HepG2 (cell line): ENCODE data around the gene WDFY1. TPM values are rescaled to one million over a fixed set of nuclear protein-coding genes. Genes with fewer than 3 reads are reported as not detected.
A peak's percentile ranks its signal among the peaks of the same experiment; 100 is the strongest.

Source experiments
- ATAC-seq: fragments of 200-7000 bp; cut with Tn5 transposase; 3 replicates; pipeline ENCODE4 v1.9.1; 2020; ENCODE audit warnings: mild to moderate bottlenecking, moderate library complexity
- BruUV-seq: library from RNA; stranded (reverse); fragments of 400-500 nt; replicated peaks from 2 replicates; lab custom pipeline; 2021; lab: Mats Ljungman, UMichigan
- CTCF ChIA-PET: fragments of 300-600 bp; formaldehyde crosslinking; extraction: SDS; loops from one replicate; lab custom pipeline; 2021; ENCODE audit warnings: low total read pairs, inconsistent platforms, low intra/inter-chr PET ratio; lab: Yijun Ruan, JAX
- POLR2A ChIA-PET: fragments of 350-600 bp; sonication (Branson Sonifier 250); formaldehyde crosslinking; loops from one replicate; lab custom pipeline; 2020; ENCODE audit warnings: antibody characterized with exemption, inconsistent platforms; lab: Yijun Ruan, JAX
- DNase-seq: peaks from one replicate; pipeline ENCODE4 v3.0.0-alpha.2; 2015; ENCODE audit warnings: low spot score
- FAIRE-seq: peaks from 3 replicates; lab custom pipeline; 2011; peaks lifted over from hg19 to GRCh38; lab: Jason Lieb, UNC
- H2AFZ ChIP-seq: one replicate; pipeline ENCODE4 v1.6.1; 2011; ENCODE audit warnings: low read length, inconsistent platforms
- H3K27ac ChIP-seq: fragments of 300-600 bp; 3 replicates; pipeline ENCODE4 v1.8.0; 2011; ENCODE audit warnings: mixed run types, mild to moderate bottlenecking, mixed read lengths, low read length, inconsistent platforms; ENCODE audit not compliant: insufficient read depth; ENCODE audit errors: extremely low read length
- H3K27me3 ChIP-seq, 2 experiments: fragments of 200-600 bp in 1 of 2; 2 replicates in 1 of 2; 3 replicates in 1 of 2; pipeline versions ENCODE4 v1.6.0 to v1.8.0; 2011; ENCODE audit warnings: low read length in 2 of 2, mild to moderate bottlenecking in 2 of 2, moderate library complexity in 2 of 2, inconsistent platforms in 1 of 2; ENCODE audit not compliant: insufficient read depth in 2 of 2, control insufficient read depth in 1 of 2
- H3K36me3 ChIP-seq, 2 experiments: fragments of 200-600 bp in 1 of 2; replicated peaks in 1 of 2; 2 replicates in 1 of 2; 3 replicates in 1 of 2; pipeline versions ENCODE4 v1.5.1 to v1.8.0; 2011; ENCODE audit warnings: low read length in 2 of 2, inconsistent platforms in 1 of 2; ENCODE audit not compliant: insufficient read depth in 2 of 2, control insufficient read depth in 1 of 2
- H3K4me1 ChIP-seq: 2 replicates; pipeline ENCODE4 v1.5.1; 2012; ENCODE audit warnings: low read length, inconsistent platforms; ENCODE audit not compliant: insufficient read depth
- H3K4me2 ChIP-seq: 2 replicates; pipeline ENCODE4 v1.6.0; 2011; ENCODE audit warnings: low read depth, low read length, inconsistent platforms
- H3K4me3 ChIP-seq, 3 experiments: fragments of 200-600 bp in 1 of 3; sonication (generic), shearing (Covaris generic) in 1 of 3; replicated peaks in 1 of 3; 2 replicates each; pipeline ENCODE4 v1.5.1; 2011 to 2016; ENCODE audit warnings: low read length in 3 of 3, inconsistent platforms in 2 of 3, low read depth in 2 of 3, mild to moderate bottlenecking in 2 of 3, control low read depth in 1 of 3, mixed read lengths in 1 of 3; ENCODE audit not compliant: insufficient read depth in 1 of 3
- H3K79me2 ChIP-seq: one replicate; pipeline ENCODE4 v1.6.1; 2011; ENCODE audit warnings: low read length, inconsistent platforms; ENCODE audit not compliant: insufficient read depth
- H3K9ac ChIP-seq: 2 replicates; pipeline ENCODE4 v1.6.0; 2011; ENCODE audit warnings: mild to moderate bottlenecking, low read depth, low read length, inconsistent platforms; ENCODE audit not compliant: insufficient read depth
- H3K9me3 ChIP-seq: 2 replicates; pipeline ENCODE4 v1.5.1; 2012; ENCODE audit warnings: mild to moderate bottlenecking, low read length
- H4K20me1 ChIP-seq: 2 replicates; pipeline ENCODE4 v1.6.0; 2011; ENCODE audit warnings: inconsistent platforms, mild to moderate bottlenecking, low read length, moderate library complexity; ENCODE audit not compliant: insufficient read depth
- CENPT ChIP-seq: sonication (generic); formaldehyde crosslinking; IDR thresholded peaks from 2 replicates; pipeline ENCODE4 v1.8.0; 2022; ENCODE audit warnings: low read depth, mild to moderate bottlenecking, moderate library complexity, missing genetic modification reagents
- ELF4 ChIP-seq: sonication (generic); formaldehyde crosslinking; IDR thresholded peaks from 2 replicates; pipeline ENCODE4 v1.5.0; 2020; ENCODE audit warnings: missing genetic modification reagents, mild to moderate bottlenecking, moderate library complexity, borderline replicate concordance
- FOXA3 ChIP-seq: IDR thresholded peaks from 2 replicates; pipeline ENCODE4 v1.6.1; 2016; ENCODE audit warnings: missing genetic modification reagents, missing compliant biosample characterization
- HMGA1 ChIP-seq: sonication (generic); formaldehyde crosslinking; conservative IDR thresholded peaks from 2 replicates; pipeline ENCODE4 v1.4.0; 2020; ENCODE audit warnings: missing genetic modification reagents
- NR2F6 ChIP-seq, 2 experiments: IDR thresholded peaks; 2 replicates each; pipeline ENCODE4 v1.6.1; 2016; ENCODE audit warnings: antibody characterized with exemption in 1 of 2, mild to moderate bottlenecking in 1 of 2
- PCBP1 ChIP-seq: fragments of 200-400 bp; formaldehyde crosslinking; IDR thresholded peaks from 2 replicates; pipeline ENCODE4 v1.6.1; 2017; ENCODE audit warnings: mild to moderate bottlenecking, low read depth, low read length, borderline replicate concordance
- REPIN1 ChIP-seq: sonication (generic); formaldehyde crosslinking; IDR thresholded peaks from 2 replicates; pipeline ENCODE4 v1.8.0; 2022; ENCODE audit warnings: missing genetic modification reagents, low read depth, mild to moderate bottlenecking, borderline replicate concordance
- ZFP36L1 ChIP-seq: sonication (generic); formaldehyde crosslinking; IDR thresholded peaks from 2 replicates; pipeline ENCODE4 v1.8.0; 2022; ENCODE audit warnings: mild to moderate bottlenecking, missing genetic modification reagents, moderate library complexity
- ZNF333 ChIP-seq: sonication (generic); formaldehyde crosslinking; IDR thresholded peaks from 2 replicates; pipeline ENCODE4 v1.4.0; 2020; ENCODE audit warnings: mild to moderate bottlenecking, missing genetic modification reagents, borderline replicate concordance
- ZNF382 ChIP-seq: sonication (generic); formaldehyde crosslinking; IDR thresholded peaks from 2 replicates; pipeline ENCODE4 v1.5.0; 2020; ENCODE audit warnings: missing genetic modification reagents, mild to moderate bottlenecking, borderline replicate concordance
- ZNF577 ChIP-seq: sonication (generic); formaldehyde crosslinking; IDR thresholded peaks from 2 replicates; pipeline ENCODE4 v1.4.0; 2020; ENCODE audit warnings: mild to moderate bottlenecking, low read depth, missing genetic modification reagents, borderline replicate concordance
- ZNF720 ChIP-seq: sonication (generic); formaldehyde crosslinking; IDR thresholded peaks from 2 replicates; pipeline ENCODE4 v1.4.0; 2020; ENCODE audit warnings: missing genetic modification reagents
- ZNF766 ChIP-seq: sonication (generic); formaldehyde crosslinking; IDR thresholded peaks from 2 replicates; pipeline ENCODE4 v1.5.0; 2020; ENCODE audit warnings: missing genetic modification reagents, borderline replicate concordance
- ZNF781 ChIP-seq: sonication (generic); formaldehyde crosslinking; IDR thresholded peaks from 2 replicates; pipeline ENCODE4 v1.5.1; 2020; ENCODE audit warnings: borderline replicate concordance, mild to moderate bottlenecking, missing genetic modification reagents; ENCODE audit errors: not compliant biosample characterization
- WGBS: methylation state at CpG from one replicate; pipeline ENCODE4 v1.1.6; 2017; ENCODE audit warnings: low lambda C conversion rate; 5-methylcytosine and 5-hydroxymethylcytosine counted together
- in situ Hi-C: cut with HindIII; loops from 2 replicates; pipeline ENCODE4 v1.10.0; 2017; ENCODE audit warnings: low pct_unique_long_range_greater_than_20kb; ENCODE audit not compliant: extremely low pct_ligation_motif_present
- intact Hi-C: fragments of 100-400 bp; cut with micrococcal nuclease; formaldehyde crosslinking; loops from one replicate; pipeline ENCODE4 v1.10.0; 2022; ENCODE audit not compliant: unreplicated experiment
- polyA plus RNA-seq, 8 experiments: library from polyadenylated mRNA; depleted of rRNA in 3 of 8; stranded (reverse) in 7 of 8; unstranded in 1 of 8; fragments of >200 nt; fragmentation: Illumina TruSeq in 4 of 8; extraction: Trizol in 4 of 8; gene quantifications; 2 replicates each; pipeline versions ENCODE4 v1.2.1 to v1.2.3, GENCODE V29; 2011 to 2016; ENCODE audit warnings: low read depth in 4 of 8, missing spikeins in 1 of 8, mixed read lengths in 1 of 8; ENCODE audit not compliant: insufficient read depth in 1 of 8
- total RNA-seq, 5 experiments: library from RNA; depleted of rRNA; stranded (reverse); fragments of >200 nt; fragmentation: Illumina TruSeq; extraction: Trizol; gene quantifications; 2 replicates each; pipeline ENCODE4 v1.2.3, GENCODE V29; 2016; ENCODE audit warnings: low read depth in 1 of 5
- TF ChIP-seq, protein P1 (sequence below): sonication (generic); formaldehyde crosslinking; IDR thresholded peaks from 2 replicates; pipeline ENCODE4 v1.5.1; 2020; ENCODE audit warnings: mild to moderate bottlenecking, moderate library complexity, missing genetic modification reagents
- TF ChIP-seq, protein P2 (sequence below): sonication (generic); formaldehyde crosslinking; IDR thresholded peaks from 2 replicates; pipeline ENCODE4 v1.8.1; 2023; ENCODE audit warnings: missing genetic modification reagents, inconsistent platforms, borderline replicate concordance
- TF ChIP-seq, protein P3 (sequence below): sonication (generic); formaldehyde crosslinking; IDR thresholded peaks from 2 replicates; pipeline ENCODE4 v1.4.0; 2020; ENCODE audit warnings: mild to moderate bottlenecking, low read depth, missing genetic modification reagents
- TF ChIP-seq, protein P4 (sequence below): sonication (generic); formaldehyde crosslinking; IDR thresholded peaks from 2 replicates; pipeline ENCODE4 v1.8.1; 2023; ENCODE audit warnings: mild to moderate bottlenecking, missing genetic modification reagents, borderline replicate concordance
- TF ChIP-seq, protein P5 (sequence below): IDR thresholded peaks from 2 replicates; pipeline ENCODE4 v1.6.1; 2016; ENCODE audit warnings: missing genetic modification reagents, missing compliant biosample characterization

The WDFY1 gene
- total and polyA plus RNA-seq, 2 of the 13 experiments (the other 11 are each of a cell fraction or from before 2014, with no cell fraction given), result 77.0 to 78.4 TPM

DNA sequence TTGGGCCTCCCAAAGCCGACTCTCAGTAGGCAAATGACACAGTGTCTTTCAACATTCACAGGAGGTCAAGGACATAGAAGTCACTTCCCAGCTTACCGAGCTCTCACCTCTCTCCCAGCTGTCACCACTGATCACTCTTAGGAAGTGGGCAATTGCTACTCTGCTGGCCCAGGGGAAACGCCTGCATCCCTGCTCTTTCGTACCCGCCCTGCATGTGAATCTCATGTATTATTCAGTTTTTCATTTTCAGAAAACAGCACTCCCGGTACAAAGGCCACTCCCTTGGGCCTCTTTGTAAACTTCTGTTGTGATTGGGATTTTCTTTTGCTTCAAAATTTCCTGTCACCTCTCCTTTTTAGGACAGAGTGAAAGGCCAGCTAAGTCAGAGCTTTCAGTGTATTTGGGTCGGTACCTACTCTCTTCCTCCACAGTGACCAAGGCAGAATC, 27.5 kb upstream of the WDFY1 start:
- CTCF ChIA-PET, result interaction anchor here (1.0 to 4.6 kb wide), 2 partner anchors 21 to 311 kb away, joined by 3 to 120 read pairs; no protein-coding TSS in a partner anchor
- no TSS peak for BruUV-seq
- no peak for TF ChIP-seq REPIN1 (CRISPR knock-in tag)
- TF ChIP-seq FOXA3 (CRISPR knock-in tag), result peak; percentile 39
- TF ChIP-seq, protein P1, sequence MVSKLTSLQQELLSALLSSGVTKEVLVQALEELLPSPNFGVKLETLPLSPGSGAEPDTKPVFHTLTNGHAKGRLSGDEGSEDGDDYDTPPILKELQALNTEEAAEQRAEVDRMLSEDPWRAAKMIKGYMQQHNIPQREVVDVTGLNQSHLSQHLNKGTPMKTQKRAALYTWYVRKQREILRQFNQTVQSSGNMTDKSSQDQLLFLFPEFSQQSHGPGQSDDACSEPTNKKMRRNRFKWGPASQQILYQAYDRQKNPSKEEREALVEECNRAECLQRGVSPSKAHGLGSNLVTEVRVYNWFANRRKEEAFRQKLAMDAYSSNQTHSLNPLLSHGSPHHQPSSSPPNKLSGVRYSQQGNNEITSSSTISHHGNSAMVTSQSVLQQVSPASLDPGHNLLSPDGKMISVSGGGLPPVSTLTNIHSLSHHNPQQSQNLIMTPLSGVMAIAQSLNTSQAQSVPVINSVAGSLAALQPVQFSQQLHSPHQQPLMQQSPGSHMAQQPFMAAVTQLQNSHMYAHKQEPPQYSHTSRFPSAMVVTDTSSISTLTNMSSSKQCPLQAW (CRISPR knock-in tag), result peak; percentile 60; the same call in 1 of the 2 replicates
- TF ChIP-seq ZNF382 (CRISPR knock-in tag), result no peak
- TF ChIP-seq ZNF766 (CRISPR knock-in tag), result no peak
- TF ChIP-seq, protein P2, sequence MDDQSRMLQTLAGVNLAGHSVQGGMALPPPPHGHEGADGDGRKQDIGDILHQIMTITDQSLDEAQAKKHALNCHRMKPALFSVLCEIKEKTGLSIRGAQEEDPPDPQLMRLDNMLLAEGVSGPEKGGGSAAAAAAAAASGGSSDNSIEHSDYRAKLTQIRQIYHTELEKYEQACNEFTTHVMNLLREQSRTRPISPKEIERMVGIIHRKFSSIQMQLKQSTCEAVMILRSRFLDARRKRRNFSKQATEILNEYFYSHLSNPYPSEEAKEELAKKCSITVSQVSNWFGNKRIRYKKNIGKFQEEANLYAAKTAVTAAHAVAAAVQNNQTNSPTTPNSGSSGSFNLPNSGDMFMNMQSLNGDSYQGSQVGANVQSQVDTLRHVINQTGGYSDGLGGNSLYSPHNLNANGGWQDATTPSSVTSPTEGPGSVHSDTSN (CRISPR knock-in tag), result no peak
- TF ChIP-seq ZNF577, result no peak
- TF ChIP-seq ZNF333 (CRISPR knock-in tag), result no peak
- no peak for TF ChIP-seq ZNF720 (CRISPR knock-in tag)
- TF ChIP-seq, protein P3, sequence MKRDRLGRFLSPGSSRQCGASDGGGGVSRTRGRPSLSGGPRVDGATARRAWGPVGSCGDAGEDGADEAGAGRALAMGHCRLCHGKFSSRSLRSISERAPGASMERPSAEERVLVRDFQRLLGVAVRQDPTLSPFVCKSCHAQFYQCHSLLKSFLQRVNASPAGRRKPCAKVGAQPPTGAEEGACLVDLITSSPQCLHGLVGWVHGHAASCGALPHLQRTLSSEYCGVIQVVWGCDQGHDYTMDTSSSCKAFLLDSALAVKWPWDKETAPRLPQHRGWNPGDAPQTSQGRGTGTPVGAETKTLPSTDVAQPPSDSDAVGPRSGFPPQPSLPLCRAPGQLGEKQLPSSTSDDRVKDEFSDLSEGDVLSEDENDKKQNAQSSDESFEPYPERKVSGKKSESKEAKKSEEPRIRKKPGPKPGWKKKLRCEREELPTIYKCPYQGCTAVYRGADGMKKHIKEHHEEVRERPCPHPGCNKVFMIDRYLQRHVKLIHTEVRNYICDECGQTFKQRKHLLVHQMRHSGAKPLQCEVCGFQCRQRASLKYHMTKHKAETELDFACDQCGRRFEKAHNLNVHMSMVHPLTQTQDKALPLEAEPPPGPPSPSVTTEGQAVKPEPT, result no peak
- TF ChIP-seq, protein P4, sequence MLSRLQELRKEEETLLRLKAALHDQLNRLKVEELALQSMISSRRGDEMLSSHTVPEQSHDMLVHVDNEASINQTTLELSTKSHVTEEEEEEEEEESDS (CRISPR knock-in tag), result no peak
- TF ChIP-seq HMGA1 (CRISPR knock-in tag), result no peak
- no peak for TF ChIP-seq PCBP1
- TF ChIP-seq ZFP36L1, result 0 out of 2 replicates have a peak, but pooled peaks have one; percentile 38
- TF ChIP-seq NR2F6 (IDR thresholded peaks at IDR 0.05), result peak; percentile 88
- peak; percentile 97 for TF ChIP-seq NR2F6 (CRISPR knock-in tag; IDR thresholded peaks at IDR 0.05)
- TF ChIP-seq CENPT, result no peak
- TF ChIP-seq ELF4 (CRISPR knock-in tag), result no peak
- TF ChIP-seq, protein P5, sequence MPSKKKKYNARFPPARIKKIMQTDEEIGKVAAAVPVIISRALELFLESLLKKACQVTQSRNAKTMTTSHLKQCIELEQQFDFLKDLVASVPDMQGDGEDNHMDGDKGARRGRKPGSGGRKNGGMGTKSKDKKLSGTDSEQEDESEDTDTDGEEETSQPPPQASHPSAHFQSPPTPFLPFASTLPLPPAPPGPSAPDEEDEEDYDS (CRISPR knock-in tag), result 0 out of 2 replicates have a peak, but pooled peaks have one; percentile 28
- TF ChIP-seq ZNF781 (CRISPR knock-in tag), result no peak

More for the DNA sequence above, 27.5 kb upstream of the WDFY1 start:
- no peaks in the 10 kb centered on the region for H3K9me3 ChIP-seq
- peaks cover 0 to 4% of the 10 kb centered on the region in 2 experiments; a peak in 2 of 5 replicates for H3K36me3 ChIP-seq
- no peak overlapping the region for H3K9ac ChIP-seq
- no peak overlapping the region for H3K27ac ChIP-seq
- H3K27me3 ChIP-seq, result no peaks in the 10 kb centered on the region
- intact Hi-C loops, result loop anchor here (2.0 kb wide), 1 partner anchor 66 kb away; the partner anchor contains the start of gene SERPINE2
- no peaks in the 10 kb centered on the region for H4K20me1 ChIP-seq
- WGBS, result 8% methylated on average over 7 of the region's 7 CpGs
- ATAC-seq (peak; percentile 93), DNase-seq (peak; percentile 59), FAIRE-seq (peak; percentile 28)
- in situ Hi-C loops, result no loop called here
- POLR2A ChIA-PET, result interaction anchor here (0.9 to 1.1 kb wide), 3 partner anchors 17 to 312 kb away, joined by 3 to 4 read pairs (median 3); no protein-coding TSS in a partner anchor
- no peaks in the 10 kb centered on the region for H3K79me2 ChIP-seq
- H3K4me3 ChIP-seq, result 0 out of 6 replicates have a peak overlapping the region, but pooled peaks of 1 of the 3 experiments have one; percentile 4
- no peak overlapping the region for H2AFZ ChIP-seq
- peaks cover 16% of the 10 kb centered on the region for H3K4me1 ChIP-seq
- peak overlapping the region; percentile 59 for H3K4me2 ChIP-seq
